ENCODE measurements around the gene OR4X1. TPM values are rescaled to one million over a fixed set of nuclear protein-coding genes. Genes with fewer than 3 reads are reported as not detected.

OR4X1 gene
- total and polyA plus RNA-seq, 2 donors (not counting 3 experiments of a cell fraction or from before 2014, with no cell fraction given): not detected

DNA sequence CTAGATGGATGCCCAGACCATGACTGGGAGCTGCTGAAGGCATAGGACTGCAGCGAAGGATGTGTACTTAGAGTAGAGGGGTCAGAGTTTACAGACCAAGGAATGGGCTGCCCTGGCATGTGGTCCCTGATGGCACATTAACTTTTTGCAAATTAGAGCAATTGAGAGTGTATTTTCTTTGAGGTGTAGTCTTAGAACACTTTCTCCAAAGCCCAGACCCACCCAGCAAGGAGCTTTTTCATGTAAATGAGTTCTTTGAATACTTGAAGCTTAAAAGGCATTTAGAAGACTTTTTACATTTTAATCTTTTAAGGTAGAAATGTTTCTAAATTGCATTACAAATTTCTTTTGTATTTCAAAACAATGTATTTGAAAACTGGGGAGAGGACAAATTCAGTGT, 8.9 kb downstream of the OR4X1 start:
- H3K27me3 ChIP-seq (ENCODE audit: control insufficient read depth in 2 of 2, insufficient read depth in 2 of 2, low read length in 2 of 2): no peaks in the 10 kb centered on the region
- TF ChIP-seq, protein P1, sequence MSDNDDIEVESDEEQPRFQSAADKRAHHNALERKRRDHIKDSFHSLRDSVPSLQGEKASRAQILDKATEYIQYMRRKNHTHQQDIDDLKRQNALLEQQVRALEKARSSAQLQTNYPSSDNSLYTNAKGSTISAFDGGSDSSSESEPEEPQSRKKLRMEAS (IDR thresholded peaks at IDR 0.05; ENCODE audit: insufficient read depth, insufficient read length): no peak
- TF ChIP-seq CTCF (IDR thresholded peaks at IDR 0.05; ENCODE audit: extremely low read depth in 1 of 2, insufficient read depth in 1 of 2, low read depth in 1 of 2, low read length in 2 of 2) (no peak), MYC (IDR thresholded peaks at IDR 0.05; ENCODE audit: low read depth, low read length) (no peak), POLR2AphosphoS5 (IDR thresholded peaks at IDR 0.05; ENCODE audit: insufficient read depth, low read depth, low read length) (no peak), FOS (IDR thresholded peaks at IDR 0.05; ENCODE audit: borderline replicate concordance, insufficient read depth, low read length) (no peak), GATA2 (IDR thresholded peaks at IDR 0.05; ENCODE audit: insufficient read depth, insufficient read length, low read depth, low read length) (no peak), POLR2A (IDR thresholded peaks at IDR 0.05; ENCODE audit: low read depth, low read length) (no peak), EZH2 (IDR thresholded peaks at IDR 0.05; ENCODE audit: borderline replicate concordance, low read depth, low read length, severe bottlenecking) (no peak), JUN (IDR thresholded peaks at IDR 0.05; ENCODE audit: borderline replicate concordance, insufficient read depth, insufficient read length, low read depth) (no peak)
- H3K9me1 ChIP-seq (replicated peaks; ENCODE audit: control insufficient read depth, extremely low read depth, insufficient read depth, low read length): no peaks in the 10 kb centered on the region
- DNase-seq (ENCODE audit: low read depth, low spot score): no peak
- no peaks in the 10 kb centered on the region for H3K36me3 ChIP-seq (ENCODE audit: control insufficient read depth in 2 of 2, extremely low read depth in 1 of 2, insufficient read depth in 2 of 2, low read length in 2 of 2)
- H3K9me3 ChIP-seq (replicated peaks; ENCODE audit: control insufficient read depth, insufficient read depth, low read length): no peaks in the 10 kb centered on the region
- no peak overlapping the region for H2AFZ ChIP-seq (ENCODE audit: low read depth, low read length)
- BruUV-seq (replicated peaks): no TSS peak
- no peaks in the 10 kb centered on the region for H4K20me1 ChIP-seq (replicated peaks; ENCODE audit: control insufficient read depth, extremely low read depth, insufficient read depth, low read length)
- ChIA-PET POLR2A (no interaction called here), CTCF (no interaction called here)
- H3K4me1 ChIP-seq (ENCODE audit: control insufficient read depth, extremely low read depth, insufficient read depth, low read length): no peaks in the 10 kb centered on the region
- no peak overlapping the region for H3K4me3 ChIP-seq (replicated peaks in 1 of 3; ENCODE audit: insufficient read depth in 1 of 3, low read depth in 1 of 3, low read length in 3 of 3)
- intact Hi-C loops (cut with micrococcal nuclease): no loop called here
- dilution Hi-C loops (cut with MboI; ENCODE audit: extremely low pct_ligation_motif_present, low sequenced_read_pairs): no loop called here
- H3K79me2 ChIP-seq (ENCODE audit: control insufficient read depth, insufficient read depth, low read length): no peaks in the 10 kb centered on the region
- H3K9ac ChIP-seq (replicated peaks; ENCODE audit: extremely low read depth, insufficient read depth, low read length): no peak overlapping the region
- H3K4me2 ChIP-seq (ENCODE audit: insufficient read depth, low read length): no peak overlapping the region
- FAIRE-seq: no peak
- no peak overlapping the region for H3K27ac ChIP-seq (ENCODE audit: insufficient read depth, low read depth, low read length)

Measured in endothelial cell of umbilical vein (primary cell).